ENCODE results near the gene ERCC6L2. TPM values are rescaled to one million over a fixed set of nuclear protein-coding genes. Genes with fewer than 3 reads are reported as not detected.

ERCC6L2 gene
- total and polyA plus RNA-seq, 2 of the 8 experiments (the other 6 are each of a cell fraction or from before 2014, with no cell fraction given), result 9.8 to 50.0 TPM

- no peak for TF ChIP-seq CHD7 (IDR thresholded peaks at IDR 0.05; ENCODE audit: insufficient replicate concordance, low read length)
- no peak for TF ChIP-seq CEBPB (IDR thresholded peaks at IDR 0.05; ENCODE audit: low read depth, low read length)
- TF ChIP-seq MAX (IDR thresholded peaks at IDR 0.05), result no peak
- TF ChIP-seq RFX5 (IDR thresholded peaks at IDR 0.05; ENCODE audit: borderline replicate concordance, low read depth, low read length), result no peak
- no peak for TF ChIP-seq CREB1 (IDR thresholded peaks at IDR 0.05)
- TF ChIP-seq JUND (IDR thresholded peaks at IDR 0.05; ENCODE audit: low read length), result no peak
- TF ChIP-seq BRCA1 (IDR thresholded peaks at IDR 0.05; ENCODE audit: low read depth, low read length), result no peak
- no peak for TF ChIP-seq GABPA (IDR thresholded peaks at IDR 0.05; ENCODE audit: borderline replicate concordance, insufficient read depth, low read length)
- TF ChIP-seq EGR1 (IDR thresholded peaks at IDR 0.05; ENCODE audit: borderline replicate concordance, low read depth, low read length), result no peak
Observed at GRCh38 chr9:95887926-95888497, 12.5 kb downstream of the ERCC6L2 start (continued).
